ENCODE data around the gene SLIT3. TPM values are rescaled to one million over a fixed set of nuclear protein-coding genes. Genes with fewer than 3 reads are reported as not detected.

The SLIT3 gene
- total and polyA plus RNA-seq, 10 of the 15 experiments (the other 5 are each of a cell fraction or from before 2014, with no cell fraction given) = 0.05 TPM; not detected in 9

GRCh38 chr5:169095976-169096375 is 205.0 kb downstream of the SLIT3 start (continued):
- no peak for TF ChIP-seq CEBPB (IDR thresholded peaks at IDR 0.05; ENCODE audit: borderline replicate concordance in 1 of 2, low read depth in 2 of 2, low read length in 2 of 2)
- no peak for TF ChIP-seq MTA2 (IDR thresholded peaks at IDR 0.05; ENCODE audit: low read depth)
- TF ChIP-seq, protein P1, sequence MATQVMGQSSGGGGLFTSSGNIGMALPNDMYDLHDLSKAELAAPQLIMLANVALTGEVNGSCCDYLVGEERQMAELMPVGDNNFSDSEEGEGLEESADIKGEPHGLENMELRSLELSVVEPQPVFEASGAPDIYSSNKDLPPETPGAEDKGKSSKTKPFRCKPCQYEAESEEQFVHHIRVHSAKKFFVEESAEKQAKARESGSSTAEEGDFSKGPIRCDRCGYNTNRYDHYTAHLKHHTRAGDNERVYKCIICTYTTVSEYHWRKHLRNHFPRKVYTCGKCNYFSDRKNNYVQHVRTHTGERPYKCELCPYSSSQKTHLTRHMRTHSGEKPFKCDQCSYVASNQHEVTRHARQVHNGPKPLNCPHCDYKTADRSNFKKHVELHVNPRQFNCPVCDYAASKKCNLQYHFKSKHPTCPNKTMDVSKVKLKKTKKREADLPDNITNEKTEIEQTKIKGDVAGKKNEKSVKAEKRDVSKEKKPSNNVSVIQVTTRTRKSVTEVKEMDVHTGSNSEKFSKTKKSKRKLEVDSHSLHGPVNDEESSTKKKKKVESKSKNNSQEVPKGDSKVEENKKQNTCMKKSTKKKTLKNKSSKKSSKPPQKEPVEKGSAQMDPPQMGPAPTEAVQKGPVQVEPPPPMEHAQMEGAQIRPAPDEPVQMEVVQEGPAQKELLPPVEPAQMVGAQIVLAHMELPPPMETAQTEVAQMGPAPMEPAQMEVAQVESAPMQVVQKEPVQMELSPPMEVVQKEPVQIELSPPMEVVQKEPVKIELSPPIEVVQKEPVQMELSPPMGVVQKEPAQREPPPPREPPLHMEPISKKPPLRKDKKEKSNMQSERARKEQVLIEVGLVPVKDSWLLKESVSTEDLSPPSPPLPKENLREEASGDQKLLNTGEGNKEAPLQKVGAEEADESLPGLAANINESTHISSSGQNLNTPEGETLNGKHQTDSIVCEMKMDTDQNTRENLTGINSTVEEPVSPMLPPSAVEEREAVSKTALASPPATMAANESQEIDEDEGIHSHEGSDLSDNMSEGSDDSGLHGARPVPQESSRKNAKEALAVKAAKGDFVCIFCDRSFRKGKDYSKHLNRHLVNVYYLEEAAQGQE (IDR thresholded peaks at IDR 0.05; ENCODE audit: low read depth, low read length) = no peak

- ChIA-PET RAD21 (ENCODE audit: unreplicated experiment) (no interaction called here), POLR2A (no interaction called here), CTCF (no interaction called here), SMC1A (ENCODE audit: uncharacterized antibody, unreplicated experiment) (no interaction called here)
- in situ Hi-C loops (cut with MboI) = no loop called here
- FAIRE-seq = no peak
- H3K36me3 ChIP-seq (ENCODE audit: control insufficient read depth in 2 of 2, insufficient read depth in 2 of 2, low read length in 1 of 2) = no peaks in the 10 kb centered on the region
- no peaks in the 10 kb centered on the region for H3K79me2 ChIP-seq (ENCODE audit: control insufficient read depth, insufficient read depth, low read length)
- H3K9ac ChIP-seq (ENCODE audit: control insufficient read depth, insufficient read depth, low read length) = no peak overlapping the region
- ATAC-seq = no peak
- no peak overlapping the region for H2AFZ ChIP-seq (ENCODE audit: control insufficient read depth, low read depth, low read length)
- H3K4me2 ChIP-seq (ENCODE audit: control insufficient read depth, insufficient read depth) = no peak overlapping the region
- DNase-seq (ENCODE audit: low read depth, low spot score) = no peak
- 8% methylated on average over 4 of the region's 4 CpGs for WGBS (ENCODE audit: insufficient coverage, insufficient replicate concordance, low lambda C conversion rate, missing lambda C conversion rate)
- no peak overlapping the region for H3K4me3 ChIP-seq
- intact Hi-C loops (cut with micrococcal nuclease; ENCODE audit: unreplicated experiment) = no loop called here
- peaks cover 0 to 2% of the 10 kb centered on the region in 2 experiments; a peak in 3 of 4 replicates for H3K27me3 ChIP-seq (replicated peaks in 1 of 2; ENCODE audit: control insufficient read depth in 2 of 2, insufficient read depth in 2 of 2, low read length in 1 of 2)
- H3K4me1 ChIP-seq (ENCODE audit: control insufficient read depth, insufficient read depth, low read length) = no peaks in the 10 kb centered on the region
- no TSS peak for BruUV-seq (replicated peaks)
- no peak overlapping the region for H3K27ac ChIP-seq (ENCODE audit: control insufficient read depth, insufficient read depth)
- no peaks in the 10 kb centered on the region for H4K20me1 ChIP-seq (ENCODE audit: control insufficient read depth, insufficient read depth)
- TF ChIP-seq TARDBP (IDR thresholded peaks at IDR 0.05; ENCODE audit: borderline replicate concordance) = no peak
- no peak for TF ChIP-seq PML (IDR thresholded peaks at IDR 0.05; ENCODE audit: low read length)
- no peak for TF ChIP-seq NRF1 (conservative IDR thresholded peaks at IDR 0.05; ENCODE audit: low read depth, low read length)
- no peak for TF ChIP-seq HCFC1 (IDR thresholded peaks at IDR 0.05; ENCODE audit: low read length)
- H3K9me3 ChIP-seq (replicated peaks; ENCODE audit: control insufficient read depth, insufficient read depth, low read length) = no peaks in the 10 kb centered on the region
Observed at GRCh38 chr5:169095410-169095960, 205.5 kb downstream of the SLIT3 start.
